Measurements from ENCODE around the gene BMP10.

The BMP10 gene

GRCh38 chr2:68827666-68828065 is 43.5 kb downstream of the BMP10 start:
- in situ Hi-C loops (cut with HindIII; ENCODE audit: low sequenced_read_pairs), result no loop called here

GRCh38 chr2:68825866-68826265 is 45.3 kb downstream of the BMP10 start:
- in situ Hi-C loops (cut with HindIII; ENCODE audit: low sequenced_read_pairs), result no loop called here

- in situ Hi-C loops (cut with HindIII; ENCODE audit: low sequenced_read_pairs), result no loop called here
Observed at GRCh38 chr2:68824831-68825230, 46.4 kb downstream of the BMP10 start.

- in situ Hi-C loops (cut with HindIII; ENCODE audit: low sequenced_read_pairs), result no loop called here
Observed at GRCh38 chr2:68822207-68822872, 48.9 kb downstream of the BMP10 start.

GRCh38 chr2:68819556-68819955 is 51.6 kb downstream of the BMP10 start:
- in situ Hi-C loops (cut with HindIII; ENCODE audit: low sequenced_read_pairs), result no loop called here

- in situ Hi-C loops (cut with HindIII; ENCODE audit: low sequenced_read_pairs), result no loop called here
Observed at GRCh38 chr2:68817306-68817705, 53.9 kb downstream of the BMP10 start.
